Epithelial cell of umbilical artery (primary cell): ENCODE measurements around the gene SMAD3. TPM values are rescaled to one million over a fixed set of nuclear protein-coding genes. Genes with fewer than 3 reads are reported as not detected.

Experiments used
- total RNA-seq: library from RNA; depleted of rRNA; stranded (reverse); fragments of >200 nt; gene quantifications from 2 replicates; pipeline ENCODE4 v1.2.3, GENCODE V29; 2014

SMAD3 gene
- 25.8 and 26.3 TPM in 2 replicates for total RNA-seq

GRCh38 chr15:67065531-67066005 lies at the start of gene SMAD3:
TSS of gene SMAD3 (plus strand) at chr15:67065602. CDS start at chr15:67066155, 553 bp downstream.

Other genes starting within 250 kb of the SMAD3 start
- 57.5 and 67.3 TPM in 2 replicates for gene AAGAB, start 189.1 kb downstream of the SMAD3 start, total RNA-seq
- gene IQCH, start 189.2 kb downstream of the SMAD3 start, total RNA-seq = 0.32 and 1.1 TPM in 2 replicates